Lung microvascular endothelial cell (primary cell): ENCODE measurements around the gene TMEM178A. TPM values are rescaled to one million over a fixed set of nuclear protein-coding genes. Genes with fewer than 3 reads are reported as not detected.
"Not testable (repeated sequence)": the region's sequence is repeated elsewhere in the genome, so short reads cannot be mapped to it uniquely, and the experiment has no call there.

ENCODE experiments used
- DNase-seq, 2 donors: peaks; one replicate each; pipeline versions ENCODE4 v3.0.0 to v3.0.0-alpha.2; 2010; ENCODE audit warnings: low read depth in 2 of 2
- total RNA-seq: library from RNA; depleted of rRNA; stranded (reverse); fragments of >200 nt; gene quantifications from 2 replicates; pipeline ENCODE4 v1.2.1, GENCODE V29; 2014

Gene TMEM178A
- total RNA-seq, 1 donor from 2014 or later, result not detected

- DNase-seq, result no peak
Measured at GRCh38 chr2:39647104-39647765, 18.5 kb upstream of the TMEM178A start.

DNA sequence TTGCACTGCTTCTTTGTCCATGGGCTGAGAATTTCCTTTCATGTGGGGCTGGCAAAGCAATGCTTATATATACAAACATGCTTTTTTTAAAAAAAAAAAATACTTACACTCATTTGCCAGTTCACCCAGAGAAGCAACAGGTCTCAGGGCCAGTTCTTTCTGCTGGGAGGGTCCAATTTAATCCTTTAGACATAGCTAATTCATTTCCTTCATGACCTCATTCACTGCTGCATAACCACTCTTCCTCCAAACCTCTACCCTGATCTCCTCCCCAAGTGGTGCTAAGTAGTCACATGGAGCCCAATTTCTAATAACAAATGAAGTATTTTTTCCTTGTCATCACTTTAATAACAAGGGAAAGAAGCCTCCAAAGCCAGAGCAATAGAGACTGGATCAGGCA is 17.1 kb upstream of the TMEM178A start:
- peak in 1 of 2 donors; percentile 27 for DNase-seq

DNA sequence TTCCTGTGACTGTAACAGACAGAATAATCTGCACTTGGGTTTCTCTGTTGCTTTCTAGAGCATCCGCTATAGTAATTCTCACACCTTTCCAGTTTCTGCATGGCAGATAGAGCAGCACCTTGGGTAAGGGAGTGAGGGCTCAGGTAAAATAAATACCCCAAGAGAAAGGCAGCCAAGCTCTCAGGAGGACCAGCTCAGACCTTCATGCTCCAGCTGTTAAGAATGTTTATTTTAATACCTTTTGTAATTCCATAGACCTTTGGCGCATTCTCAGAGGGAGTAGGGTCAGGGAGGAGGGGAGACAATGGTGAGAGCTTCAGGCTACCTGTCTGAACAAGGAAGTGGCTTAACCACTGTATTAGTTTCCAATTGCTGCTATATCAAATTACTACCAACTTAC is 16.2 kb upstream of the TMEM178A start:
- no peak for DNase-seq

DNA sequence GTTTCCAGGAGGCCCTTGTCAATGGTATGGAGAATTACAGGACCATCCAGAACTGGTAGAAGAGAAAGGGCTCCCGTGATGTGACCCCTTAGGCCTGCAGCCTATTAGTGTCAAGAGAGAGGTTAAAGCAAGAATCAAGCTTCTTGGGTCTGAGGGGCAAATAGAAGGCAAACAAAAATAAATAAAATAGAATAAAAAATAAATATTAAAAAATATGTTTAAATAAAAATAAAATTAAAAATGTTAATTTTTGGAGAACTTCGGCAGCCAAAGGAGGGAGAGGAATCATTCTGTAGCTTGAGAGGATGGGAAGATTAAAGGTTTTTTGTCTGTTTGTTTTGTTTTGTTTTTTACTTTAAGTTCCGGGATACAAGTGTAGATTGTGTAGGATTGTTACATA is 15.2 kb upstream of the TMEM178A start:
- DNase-seq, result no peak

GRCh38 chr2:39656215-39656614 is 9.5 kb upstream of the TMEM178A start:
- not testable (repeated sequence) for DNase-seq

GRCh38 chr2:39657287-39657937 is 8.3 kb upstream of the TMEM178A start:
- no peak for DNase-seq

DNA sequence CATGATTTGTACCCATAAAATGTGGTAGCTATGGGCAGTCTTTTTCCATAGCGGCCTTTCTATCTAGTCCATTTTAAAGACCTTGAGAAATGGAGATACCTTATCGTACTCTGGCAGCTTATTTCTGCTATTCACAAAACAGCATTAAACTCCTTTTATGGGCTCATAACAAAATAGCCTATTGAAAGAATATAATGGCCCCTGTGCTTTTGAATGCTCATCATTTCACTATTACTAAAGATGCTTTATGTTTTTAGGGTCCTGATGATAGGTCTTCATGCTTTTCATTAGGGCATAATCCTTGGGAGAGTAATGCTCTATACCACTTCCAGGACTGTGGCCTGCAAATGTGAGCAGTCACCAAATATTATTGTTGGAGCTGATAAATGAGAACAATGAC is 7.3 kb upstream of the TMEM178A start:
- DNase-seq, result no peak

DNA sequence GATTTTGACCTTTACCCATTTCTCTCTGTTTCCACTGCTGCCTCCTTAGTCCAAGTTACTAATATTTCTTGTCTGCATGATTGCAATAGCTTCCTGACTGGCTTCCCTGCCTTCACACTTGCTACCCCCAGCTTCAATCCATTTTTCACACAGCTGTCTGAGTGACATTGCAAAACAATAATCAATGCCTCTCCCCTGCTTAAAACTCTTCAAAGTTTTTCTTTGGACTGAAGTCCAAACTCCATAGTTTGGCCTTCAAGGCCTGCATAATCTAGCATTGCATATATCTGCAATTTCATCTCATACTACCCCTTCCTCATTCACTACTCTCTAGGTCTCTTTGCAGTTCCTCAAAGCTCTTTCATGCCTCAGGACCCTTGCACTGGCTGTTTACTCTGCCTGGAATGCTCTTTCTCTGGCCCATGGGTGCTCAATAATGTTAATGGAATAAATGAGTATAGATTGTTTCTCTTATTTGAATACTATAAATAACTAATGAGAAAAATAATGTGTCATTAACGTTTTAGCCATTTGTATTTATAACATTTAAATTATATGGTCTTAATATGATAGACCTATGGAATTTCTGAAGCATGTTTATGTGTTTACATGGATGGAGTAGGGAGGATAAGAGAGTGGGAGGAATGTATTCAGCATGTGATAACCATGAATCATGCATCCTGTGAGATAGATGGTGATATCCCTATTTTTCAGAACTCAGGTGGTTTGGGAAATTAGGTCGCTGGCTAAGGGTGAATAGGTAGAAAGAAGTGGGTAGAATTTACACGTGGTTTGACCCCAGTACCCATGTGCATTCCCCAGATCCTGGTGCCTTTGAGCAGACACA is 5.7 kb upstream of the TMEM178A start:
- DNase-seq, result no peak

- no peak for DNase-seq
Measured at GRCh38 chr2:39660612-39661236, 5.0 kb upstream of the TMEM178A start.

GRCh38 chr2:39661826-39662225 is 3.9 kb upstream of the TMEM178A start:
- DNase-seq, result no peak

DNA sequence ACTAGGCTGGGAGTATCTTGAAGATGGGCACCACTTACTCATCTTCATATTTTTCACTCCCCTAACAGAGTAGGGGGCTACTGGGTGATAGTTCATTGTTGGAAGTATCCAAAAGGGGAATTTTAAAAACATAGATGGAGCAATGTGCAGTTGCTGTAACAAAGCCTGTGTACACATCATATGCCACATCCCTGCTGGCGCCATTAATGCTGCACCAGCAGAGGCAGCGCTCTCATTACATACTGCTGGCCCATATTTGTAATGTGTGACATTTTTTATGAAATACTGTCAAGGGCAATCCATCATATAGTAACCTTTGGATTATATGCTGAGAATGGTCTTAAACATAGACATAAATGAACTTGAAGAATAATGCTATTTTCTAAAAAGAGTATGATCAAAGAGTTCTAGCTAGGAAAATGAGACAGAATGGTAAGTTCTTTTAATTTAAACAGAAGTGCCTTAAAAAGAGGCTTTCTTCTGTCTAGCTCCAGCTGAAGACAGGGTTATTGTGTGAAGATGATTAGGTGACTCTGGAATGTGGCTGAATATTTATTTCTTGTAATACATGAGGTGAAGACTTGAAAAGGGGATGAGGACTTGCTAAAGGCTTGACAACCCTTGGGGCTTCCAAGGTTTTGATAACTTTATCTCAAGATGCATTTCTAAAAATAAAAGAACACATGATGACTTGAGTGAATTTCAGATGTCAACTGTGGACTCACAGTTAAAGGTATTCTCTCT is 2.4 kb upstream of the TMEM178A start:
- DNase-seq, result no peak

DNA sequence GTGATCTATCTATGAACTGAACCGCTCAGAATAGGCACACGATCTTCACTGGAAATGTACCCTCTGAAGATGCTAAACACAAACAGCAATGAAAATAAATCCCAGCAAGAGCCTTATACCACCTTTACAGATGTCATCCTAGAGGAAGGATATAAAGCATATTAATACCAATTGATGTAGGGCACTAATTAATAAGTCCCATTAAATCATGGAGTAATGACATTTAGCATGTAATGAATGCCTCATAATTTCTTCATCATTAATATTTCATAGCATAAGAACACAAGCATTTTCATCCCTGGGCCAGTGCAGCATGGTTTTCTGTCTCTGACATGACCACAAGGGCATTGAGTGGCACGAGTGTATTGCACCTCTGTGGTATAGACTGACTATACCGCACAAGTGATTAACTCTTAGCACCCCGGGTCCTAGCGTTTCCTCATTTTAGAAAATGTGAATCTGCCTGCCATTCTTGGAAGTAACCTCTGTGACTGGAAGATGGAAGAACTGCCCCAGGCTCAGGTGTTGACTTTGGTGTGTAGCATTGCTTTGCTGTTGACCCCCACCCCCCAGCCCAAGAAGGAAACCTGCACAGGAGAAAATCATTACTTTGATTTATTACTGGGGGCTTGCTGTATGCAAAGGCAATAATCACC is 1.4 kb upstream of the TMEM178A start:
- no peak for DNase-seq

DNA sequence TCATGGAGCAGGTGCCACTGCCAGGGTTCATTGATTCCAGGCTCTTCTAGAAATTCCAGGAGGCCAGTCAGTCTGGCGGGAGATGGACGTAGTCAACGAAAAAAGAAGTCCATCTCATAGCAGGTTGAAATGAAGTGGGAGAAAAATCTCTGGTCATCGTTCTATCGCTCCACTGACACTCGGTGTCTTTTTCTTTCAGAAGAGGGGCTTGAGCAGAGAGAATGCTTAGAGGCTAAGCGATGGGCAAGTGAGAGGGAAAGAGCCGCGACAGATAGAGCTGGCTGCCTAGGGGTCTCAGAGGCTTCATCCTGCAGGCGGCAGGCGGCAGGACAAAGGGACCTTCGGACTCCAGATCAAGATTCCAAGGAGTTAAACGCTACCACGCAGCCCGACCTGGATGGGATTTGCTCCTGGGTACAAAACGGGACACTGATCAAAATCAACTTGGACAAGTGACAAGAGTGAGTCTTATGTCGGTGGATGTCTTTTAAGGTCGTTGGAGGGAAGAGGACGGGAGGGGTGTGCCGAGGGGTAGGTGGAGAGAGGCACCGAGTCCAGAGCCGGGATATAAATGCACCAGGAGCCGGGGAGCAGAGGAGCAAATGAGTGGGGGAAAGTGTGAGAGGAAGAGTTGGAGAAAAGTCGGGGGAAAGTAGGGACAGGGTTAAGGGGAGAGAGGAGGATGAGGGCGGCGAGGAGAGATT is 677 bp upstream of the TMEM178A start:
- DNase-seq, result no peak

- no peak for DNase-seq
Measured at GRCh38 chr2:39666491-39667101, 879 bp downstream of the TMEM178A start.

GRCh38 chr2:39667104-39667885 is 1.6 kb downstream of the TMEM178A start:
- DNase-seq, result no peak

DNA sequence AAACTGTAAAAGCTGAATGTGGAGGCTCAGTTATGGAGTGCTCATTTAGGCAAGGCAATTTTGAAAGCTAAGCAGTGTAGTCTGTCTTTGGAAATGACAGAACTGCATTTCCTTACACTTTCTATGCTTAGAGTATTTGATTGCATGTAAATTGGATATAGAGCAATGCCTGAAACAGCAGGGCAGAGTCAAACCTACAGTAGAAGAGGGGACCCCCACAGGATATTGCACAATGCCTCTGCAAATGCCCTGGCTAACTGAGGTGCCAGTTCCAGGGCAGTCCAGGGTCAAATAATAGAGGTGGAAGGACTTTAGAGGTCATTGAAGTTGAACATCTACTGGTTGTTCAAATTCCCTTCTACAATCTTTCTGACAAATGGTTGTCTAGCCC is 2.2 kb downstream of the TMEM178A start:
- no peak for DNase-seq

GRCh38 chr2:39668576-39669080 is 2.9 kb downstream of the TMEM178A start:
- no peak for DNase-seq

DNA sequence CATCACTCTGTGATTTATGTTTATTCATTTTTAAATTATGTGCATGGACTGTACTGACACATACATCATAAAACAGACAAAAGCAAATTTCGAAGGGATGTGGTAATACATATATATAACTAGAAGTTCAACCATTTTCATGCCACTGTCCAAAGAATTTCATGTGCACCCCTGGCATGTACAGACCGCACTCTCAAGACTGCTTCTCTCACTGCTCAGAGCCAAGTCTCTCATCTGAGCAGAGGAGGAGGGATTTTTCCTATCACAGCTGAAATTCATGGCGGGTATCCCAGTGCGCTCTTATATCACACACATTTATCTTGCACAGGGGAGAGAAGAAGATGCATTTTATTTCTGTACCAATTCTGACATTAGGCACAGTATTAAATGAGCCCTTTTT is 5.9 kb downstream of the TMEM178A start:
- no peak for DNase-seq

DNA sequence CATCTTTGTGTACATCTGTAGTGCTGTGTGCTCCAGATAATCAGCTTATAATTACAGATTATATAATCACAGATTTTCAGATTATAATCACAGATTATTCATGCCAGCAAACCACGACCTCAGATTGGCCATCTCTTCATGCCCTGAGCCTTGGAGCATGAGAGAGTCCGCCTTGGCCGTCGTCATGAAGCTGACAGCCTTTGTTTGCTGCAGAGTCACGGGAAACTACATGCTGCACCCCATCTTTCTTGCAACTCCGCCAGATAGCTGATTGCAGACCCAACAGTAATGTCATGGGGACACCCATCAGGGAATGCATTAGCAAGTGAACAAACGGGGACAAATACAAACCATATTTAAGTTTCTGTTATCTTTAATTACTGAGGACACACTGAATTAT is 7.3 kb downstream of the TMEM178A start:
- DNase-seq, result no peak
